ENCODE results near the gene MEG3.

The MEG3 gene

DNA sequence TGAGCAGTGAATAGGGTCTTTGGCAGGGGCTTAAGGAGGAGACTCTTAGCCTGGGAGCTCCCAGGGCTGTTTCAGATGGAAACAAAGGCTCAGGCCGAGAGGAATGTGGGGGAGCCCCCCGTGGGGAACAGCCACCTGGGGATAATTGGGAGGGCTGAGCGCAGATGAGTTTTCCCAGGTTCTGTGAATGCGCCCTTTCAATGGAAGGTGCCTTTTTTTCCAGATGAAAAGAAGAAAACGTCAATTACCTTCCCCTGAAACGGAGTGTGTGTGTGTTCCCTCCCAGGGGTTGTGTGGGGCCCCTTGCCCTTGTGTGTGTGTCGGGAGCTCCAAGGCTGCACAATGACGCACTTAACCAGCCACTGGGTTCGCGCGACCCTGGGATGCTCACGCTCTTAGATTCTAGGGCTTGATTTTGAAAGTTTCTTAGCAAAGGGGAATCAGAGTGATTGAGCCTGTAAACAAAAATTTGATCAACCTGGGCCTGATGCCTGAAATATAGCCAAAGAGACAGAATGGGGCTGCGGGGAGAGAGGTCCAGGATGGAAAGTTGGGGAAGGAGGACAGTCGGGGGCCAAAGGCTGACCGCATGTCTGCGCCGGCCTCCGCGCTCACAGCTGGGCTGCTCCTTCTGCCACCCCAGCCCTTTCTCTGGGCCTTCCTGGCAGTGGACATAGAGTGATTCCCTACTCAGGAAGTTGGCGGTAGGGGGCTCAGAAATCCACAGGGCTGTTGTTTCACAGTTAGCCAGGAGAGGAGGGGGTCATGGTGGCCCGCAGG lies 14.6 kb downstream of the MEG3 start:
- Histone ChIP-seq H3K27me3 (ENCODE audit: control insufficient read depth, insufficient read depth, low read length) (no peaks in the 10 kb centered on the region), H3K36me3 (ENCODE audit: control insufficient read depth, insufficient read depth, low read length) (no peaks in the 10 kb centered on the region), H3K27ac (ENCODE audit: low read depth, low read length) (no peak overlapping the region), H3K9ac (ENCODE audit: low read length) (no peak overlapping the region), H3K4me1 (ENCODE audit: control insufficient read depth, insufficient read depth, low read length) (no peaks in the 10 kb centered on the region), H3K4me3 (ENCODE audit: low read length) (no peak overlapping the region)

DNA sequence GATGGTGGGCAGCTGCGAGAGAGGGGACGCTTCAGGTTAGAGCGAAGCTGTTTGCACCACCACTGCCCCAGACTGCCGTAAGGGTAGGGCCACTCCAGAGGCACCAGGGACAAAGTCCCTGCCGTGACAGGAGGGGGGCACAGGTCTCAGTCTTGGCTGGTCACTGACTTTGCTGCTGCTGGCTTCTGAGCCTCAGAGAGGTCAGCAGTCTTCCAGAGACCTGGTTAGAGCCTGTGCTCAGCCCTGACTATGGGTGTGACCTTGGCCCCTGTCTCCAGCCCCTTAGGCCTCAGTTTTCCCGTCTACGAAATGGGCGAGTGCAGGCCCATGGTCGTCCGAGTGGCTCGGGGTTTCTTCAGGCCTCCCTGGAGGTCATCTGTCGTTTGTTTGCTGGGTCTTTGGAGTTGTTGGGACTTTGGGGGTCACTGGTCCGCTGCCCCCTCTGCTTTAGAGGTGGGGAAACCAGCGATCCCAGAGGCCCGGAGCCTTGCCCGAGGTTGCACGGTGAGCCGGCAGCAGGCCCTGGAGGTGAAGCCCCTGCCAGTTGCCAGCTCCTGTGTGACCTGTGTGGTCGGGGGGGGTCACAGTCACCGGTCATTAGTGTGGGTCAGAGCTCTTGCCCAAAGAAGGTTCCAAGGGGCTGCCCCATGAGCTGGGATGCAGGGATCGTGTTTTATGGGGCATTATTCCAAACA lies 15.3 kb downstream of the MEG3 start:
- H3K27me3 ChIP-seq (ENCODE audit: control insufficient read depth, insufficient read depth, low read length), result no peaks in the 10 kb centered on the region
- no peak overlapping the region for H3K27ac ChIP-seq (ENCODE audit: low read depth, low read length)
- no peaks in the 10 kb centered on the region for H3K36me3 ChIP-seq (ENCODE audit: control insufficient read depth, insufficient read depth, low read length)
- no peak overlapping the region for H3K4me3 ChIP-seq (ENCODE audit: low read length)
- H3K4me1 ChIP-seq (ENCODE audit: control insufficient read depth, insufficient read depth, low read length), result no peaks in the 10 kb centered on the region
- H3K9ac ChIP-seq (ENCODE audit: low read length), result no peak overlapping the region

GRCh38 chr14:100841761-100842403 lies 16.0 kb downstream of the MEG3 start:
- Histone ChIP-seq H3K4me3 (ENCODE audit: low read length) (no peak overlapping the region), H3K27me3 (ENCODE audit: control insufficient read depth, insufficient read depth, low read length) (no peaks in the 10 kb centered on the region), H3K4me1 (ENCODE audit: control insufficient read depth, insufficient read depth, low read length) (no peaks in the 10 kb centered on the region), H3K36me3 (ENCODE audit: control insufficient read depth, insufficient read depth, low read length) (no peaks in the 10 kb centered on the region), H3K27ac (ENCODE audit: low read depth, low read length) (peak overlapping the region; percentile 32), H3K9ac (ENCODE audit: low read length) (no peak overlapping the region)

DNA sequence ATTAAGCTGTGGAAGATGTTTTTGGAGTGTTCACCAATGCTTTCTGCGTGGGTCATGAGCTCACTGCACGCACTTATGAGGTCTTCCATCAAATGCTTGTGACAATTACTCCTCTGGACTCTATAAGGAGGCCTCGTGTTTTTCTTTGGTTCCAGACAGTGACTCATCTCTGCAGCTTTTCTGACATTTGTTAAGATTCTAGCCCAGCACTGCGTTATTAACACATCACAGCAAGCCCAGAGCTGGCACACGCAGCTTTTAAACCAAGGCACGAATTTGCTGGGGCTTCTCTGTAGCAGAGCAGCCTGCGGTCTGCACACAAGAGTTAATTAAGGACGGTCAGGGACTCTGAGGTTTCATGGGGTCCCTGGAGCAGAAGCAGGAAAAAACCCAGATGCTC lies 16.9 kb downstream of the MEG3 start:
- Histone ChIP-seq H3K4me3 (ENCODE audit: low read length) (no peak overlapping the region), H3K4me1 (ENCODE audit: control insufficient read depth, insufficient read depth, low read length) (no peaks in the 10 kb centered on the region), H3K27ac (ENCODE audit: low read depth, low read length) (no peak overlapping the region), H3K9ac (ENCODE audit: low read length) (no peak overlapping the region), H3K27me3 (ENCODE audit: control insufficient read depth, insufficient read depth, low read length) (no peaks in the 10 kb centered on the region), H3K36me3 (ENCODE audit: control insufficient read depth, insufficient read depth, low read length) (no peaks in the 10 kb centered on the region)

DNA sequence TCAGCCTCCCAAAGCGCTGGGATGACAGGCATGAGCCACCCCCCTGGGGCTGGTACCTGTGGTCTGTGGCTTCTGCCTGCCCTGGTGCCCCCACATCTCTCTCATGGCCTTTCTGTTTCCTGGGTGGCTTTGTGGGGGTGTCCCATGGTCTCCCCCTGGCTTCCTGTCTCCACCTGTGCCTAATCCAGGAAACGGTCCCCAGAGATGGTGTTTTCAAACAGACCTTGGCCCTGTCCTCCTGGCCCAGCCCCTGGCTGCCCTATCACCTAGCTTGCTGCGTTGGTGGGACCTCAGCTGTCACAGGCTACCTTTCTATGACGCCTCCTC lies 18.1 kb downstream of the MEG3 start:
- Histone ChIP-seq H3K4me3 (ENCODE audit: low read length) (no peak overlapping the region), H3K27ac (ENCODE audit: low read depth, low read length) (no peak overlapping the region), H3K27me3 (ENCODE audit: control insufficient read depth, insufficient read depth, low read length) (no peaks in the 10 kb centered on the region), H3K4me1 (ENCODE audit: control insufficient read depth, insufficient read depth, low read length) (no peaks in the 10 kb centered on the region), H3K9ac (ENCODE audit: low read length) (no peak overlapping the region), H3K36me3 (ENCODE audit: control insufficient read depth, insufficient read depth, low read length) (no peaks in the 10 kb centered on the region)

- no peak overlapping the region for H3K9ac ChIP-seq (ENCODE audit: low read length)
- H3K4me1 ChIP-seq (ENCODE audit: control insufficient read depth, insufficient read depth, low read length), result no peaks in the 10 kb centered on the region
- no peaks in the 10 kb centered on the region for H3K36me3 ChIP-seq (ENCODE audit: control insufficient read depth, insufficient read depth, low read length)
- no peak overlapping the region for H3K4me3 ChIP-seq (ENCODE audit: low read length)
- no peak overlapping the region for H3K27ac ChIP-seq (ENCODE audit: low read depth, low read length)
- H3K27me3 ChIP-seq (ENCODE audit: control insufficient read depth, insufficient read depth, low read length), result no peaks in the 10 kb centered on the region
Observed at GRCh38 chr14:100844421-100844820, 18.5 kb downstream of the MEG3 start.

DNA sequence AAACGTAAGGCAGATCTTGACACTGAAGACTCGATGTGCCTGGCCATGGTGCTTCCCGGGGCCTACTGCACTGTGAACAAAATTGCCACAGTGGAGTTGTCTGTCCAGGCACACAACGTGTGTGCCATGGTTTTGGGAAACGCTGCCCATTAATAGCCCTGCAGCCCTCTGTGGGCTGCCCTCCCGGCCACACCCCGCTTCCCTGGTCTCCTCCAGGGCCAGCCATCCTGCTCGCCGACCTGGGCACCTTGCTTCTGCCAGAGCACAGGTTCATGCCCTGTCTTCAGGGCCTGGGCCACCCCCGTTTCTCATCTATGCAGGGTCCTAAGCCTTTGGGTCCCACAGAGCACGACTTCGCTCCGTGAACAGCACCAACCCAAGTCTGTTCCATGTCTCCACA lies 18.9 kb downstream of the MEG3 start:
- Histone ChIP-seq H3K27ac (ENCODE audit: low read depth, low read length) (no peak overlapping the region), H3K4me3 (ENCODE audit: low read length) (no peak overlapping the region), H3K36me3 (ENCODE audit: control insufficient read depth, insufficient read depth, low read length) (no peaks in the 10 kb centered on the region), H3K9ac (ENCODE audit: low read length) (no peak overlapping the region), H3K4me1 (ENCODE audit: control insufficient read depth, insufficient read depth, low read length) (no peaks in the 10 kb centered on the region), H3K27me3 (ENCODE audit: control insufficient read depth, insufficient read depth, low read length) (no peaks in the 10 kb centered on the region)

DNA sequence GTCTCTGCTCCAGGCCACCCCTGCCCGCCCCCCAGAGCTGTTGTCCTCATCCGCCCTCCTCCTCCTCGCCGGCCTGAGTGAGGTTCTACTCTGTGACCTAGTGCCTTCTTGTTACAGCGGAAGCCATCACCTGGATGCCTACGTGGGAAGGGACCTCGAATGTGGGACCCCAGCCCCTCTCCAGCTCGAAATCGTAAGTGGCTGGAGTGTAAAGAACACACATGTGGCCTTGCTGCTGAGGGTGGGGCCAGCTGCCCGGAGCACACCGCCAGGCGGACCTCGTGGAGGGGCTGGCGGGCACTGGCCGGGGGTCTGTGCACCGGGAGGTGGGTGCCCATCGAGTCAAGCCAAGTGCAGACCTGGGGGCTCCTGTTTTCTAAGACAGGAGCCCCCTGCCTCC lies 19.4 kb downstream of the MEG3 start:
- no peaks in the 10 kb centered on the region for H3K36me3 ChIP-seq (ENCODE audit: control insufficient read depth, insufficient read depth, low read length)
- H3K27me3 ChIP-seq (ENCODE audit: control insufficient read depth, insufficient read depth, low read length), result no peaks in the 10 kb centered on the region
- no peak overlapping the region for H3K4me3 ChIP-seq (ENCODE audit: low read length)
- H3K9ac ChIP-seq (ENCODE audit: low read length), result no peak overlapping the region
- H3K27ac ChIP-seq (ENCODE audit: low read depth, low read length), result no peak overlapping the region
- no peaks in the 10 kb centered on the region for H3K4me1 ChIP-seq (ENCODE audit: control insufficient read depth, insufficient read depth, low read length)

GRCh38 chr14:100846309-100846859 lies 20.5 kb downstream of the MEG3 start:
- no peaks in the 10 kb centered on the region for H3K27me3 ChIP-seq (ENCODE audit: control insufficient read depth, insufficient read depth, low read length)
- no peaks in the 10 kb centered on the region for H3K4me1 ChIP-seq (ENCODE audit: control insufficient read depth, insufficient read depth, low read length)
- no peak overlapping the region for H3K27ac ChIP-seq (ENCODE audit: low read depth, low read length)
- no peak overlapping the region for H3K4me3 ChIP-seq (ENCODE audit: low read length)
- no peak overlapping the region for H3K9ac ChIP-seq (ENCODE audit: low read length)
- H3K36me3 ChIP-seq (ENCODE audit: control insufficient read depth, insufficient read depth, low read length), result no peaks in the 10 kb centered on the region

DNA sequence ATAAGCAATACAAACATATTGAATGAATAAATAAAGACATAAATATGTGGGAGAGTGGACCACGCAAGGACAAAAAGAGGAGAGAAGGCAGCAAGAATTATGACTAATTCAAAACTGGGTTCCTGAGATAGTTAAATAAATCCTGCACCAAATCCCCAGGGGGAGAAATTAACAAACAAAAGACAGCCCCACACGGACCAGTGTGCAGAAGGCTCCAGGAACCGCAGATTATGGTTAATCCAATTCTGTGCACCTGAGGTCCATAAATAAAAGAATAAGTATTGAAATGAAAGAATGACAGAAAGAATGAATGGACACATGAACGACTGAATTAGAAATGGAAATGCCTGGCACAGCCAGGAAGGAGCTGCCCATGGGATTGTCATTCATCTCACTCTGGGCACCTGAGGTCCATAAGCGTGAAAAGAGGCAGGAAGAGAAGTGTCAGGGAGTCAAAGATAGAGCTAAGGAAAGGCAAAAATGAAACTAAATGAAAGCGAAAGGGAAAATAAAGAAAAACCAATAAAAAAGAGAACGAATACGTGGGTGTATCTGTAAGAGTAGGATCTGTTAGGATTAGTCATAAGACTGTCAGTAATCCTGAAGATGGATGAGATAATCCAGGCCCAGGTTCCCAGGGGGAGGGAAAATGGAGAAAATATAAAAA lies 23.3 kb downstream of the MEG3 start:
- Histone ChIP-seq H3K4me1 (ENCODE audit: control insufficient read depth, insufficient read depth, low read length) (no peaks in the 10 kb centered on the region), H3K27ac (ENCODE audit: low read depth, low read length) (no peak overlapping the region), H3K9ac (ENCODE audit: low read length) (no peak overlapping the region), H3K4me3 (ENCODE audit: low read length) (no peak overlapping the region), H3K36me3 (ENCODE audit: control insufficient read depth, insufficient read depth, low read length) (no peaks in the 10 kb centered on the region), H3K27me3 (ENCODE audit: control insufficient read depth, insufficient read depth, low read length) (no peaks in the 10 kb centered on the region)

DNA sequence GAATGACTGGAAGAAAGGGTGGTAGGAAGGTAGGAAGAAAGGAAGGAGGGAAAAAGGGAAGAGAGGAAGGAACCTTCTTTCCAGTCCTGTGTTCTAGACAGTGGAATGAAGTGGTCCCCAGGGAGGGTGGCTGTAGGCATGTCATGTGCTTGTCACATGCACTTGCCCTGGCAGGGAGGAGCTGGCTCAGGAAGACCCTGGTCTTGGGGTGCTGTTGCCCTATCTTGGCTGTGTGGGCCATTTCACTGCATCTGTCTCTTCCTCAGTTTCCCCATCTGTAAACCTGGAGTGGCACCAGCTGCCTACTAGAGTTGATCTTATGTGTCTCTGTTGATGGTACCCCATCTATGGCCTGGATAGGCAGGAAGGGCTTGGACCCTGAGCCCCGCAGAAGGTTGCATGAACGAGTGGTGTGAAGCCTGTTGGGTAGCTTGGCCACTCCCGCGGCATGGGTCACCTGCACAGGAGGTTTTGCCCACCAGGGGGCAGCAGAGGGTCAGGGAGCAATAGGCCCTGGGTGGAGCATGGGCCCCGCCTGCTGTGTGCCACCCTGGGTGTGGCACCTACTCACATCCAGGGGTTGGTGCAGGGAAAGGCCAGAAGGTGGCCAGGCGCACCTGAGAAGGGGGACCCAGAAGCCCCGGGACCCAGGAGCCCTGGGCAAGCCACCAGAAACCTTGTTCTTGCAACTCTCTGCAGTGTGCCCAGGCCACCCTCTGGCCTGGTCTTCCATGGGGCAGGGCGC lies 25.1 kb downstream of the MEG3 start:
- H3K4me1 ChIP-seq (ENCODE audit: control insufficient read depth, insufficient read depth, low read length), result no peaks in the 10 kb centered on the region
- no peak overlapping the region for H3K27ac ChIP-seq (ENCODE audit: low read depth, low read length)
- H3K4me3 ChIP-seq (ENCODE audit: low read length), result no peak overlapping the region
- H3K36me3 ChIP-seq (ENCODE audit: control insufficient read depth, insufficient read depth, low read length), result no peaks in the 10 kb centered on the region
- H3K27me3 ChIP-seq (ENCODE audit: control insufficient read depth, insufficient read depth, low read length), result no peaks in the 10 kb centered on the region
- no peak overlapping the region for H3K9ac ChIP-seq (ENCODE audit: low read length)

GRCh38 chr14:100851586-100851916 lies 25.6 kb downstream of the MEG3 start:
- Histone ChIP-seq H3K27me3 (ENCODE audit: control insufficient read depth, insufficient read depth, low read length) (no peaks in the 10 kb centered on the region), H3K4me3 (ENCODE audit: low read length) (no peak overlapping the region), H3K4me1 (ENCODE audit: control insufficient read depth, insufficient read depth, low read length) (no peaks in the 10 kb centered on the region), H3K36me3 (ENCODE audit: control insufficient read depth, insufficient read depth, low read length) (no peaks in the 10 kb centered on the region), H3K9ac (ENCODE audit: low read length) (no peak overlapping the region), H3K27ac (ENCODE audit: low read depth, low read length) (no peak overlapping the region)
